Karpas-422 (cell line): ENCODE data around the gene PXDN. TPM values are rescaled to one million over a fixed set of nuclear protein-coding genes. Genes with fewer than 3 reads are reported as not detected.

Source experiments
- DNase-seq: peaks from one replicate; pipeline ENCODE4 v3.0.0-alpha.2; 2015
- H2AFZ ChIP-seq: fragments of 200-600 bp; sonication (generic); 2 replicates; pipeline ENCODE4 v1.6.1; 2014; ENCODE audit warnings: antibody characterized with exemption, low read length, mixed read lengths
- H3K27ac ChIP-seq: fragments of 200-600 bp; sonication (generic); 2 replicates; pipeline ENCODE4 v1.5.1; 2014; ENCODE audit warnings: mild to moderate bottlenecking, low read length, moderate library complexity
- H3K27me3 ChIP-seq: fragments of 200-600 bp; sonication (generic); 2 replicates; pipeline ENCODE4 v1.6.1; 2014; ENCODE audit warnings: low read length, mixed read lengths
- H3K36me3 ChIP-seq: fragments of 200-600 bp; sonication (generic); 2 replicates; pipeline ENCODE4 v1.6.1; 2014; ENCODE audit warnings: low read length, mixed read lengths; ENCODE audit not compliant: insufficient read depth
- H3K4me1 ChIP-seq: fragments of 200-600 bp; sonication (generic); 2 replicates; pipeline ENCODE4 v1.6.1; 2014; ENCODE audit warnings: mild to moderate bottlenecking, low read length, mixed read lengths
- H3K4me2 ChIP-seq: fragments of 200-600 bp; sonication (generic); 2 replicates; pipeline ENCODE4 v1.6.1; 2014; ENCODE audit warnings: low read length, low read depth, mild to moderate bottlenecking; ENCODE audit not compliant: poor library complexity, severe bottlenecking
- H3K4me3 ChIP-seq: fragments of 200-600 bp; sonication (generic); 2 replicates; pipeline ENCODE4 v1.5.1; 2014; ENCODE audit warnings: mild to moderate bottlenecking, antibody characterized with exemption, low read length, mixed read lengths
- H3K79me2 ChIP-seq: fragments of 200-600 bp; sonication (generic); 2 replicates; pipeline ENCODE4 v1.6.1; 2014; ENCODE audit warnings: mild to moderate bottlenecking, low read length, mixed read lengths
- H3K9ac ChIP-seq: fragments of 200-600 bp; sonication (generic); 2 replicates; pipeline ENCODE4 v1.6.0; 2014; ENCODE audit warnings: low read length
- H3K9me2 ChIP-seq: fragments of 200-600 bp; sonication (generic), shearing (Covaris generic); replicated peaks from 2 replicates; pipeline ENCODE4 v1.6.0; 2014; ENCODE audit warnings: mild to moderate bottlenecking, low read length, moderate library complexity; ENCODE audit not compliant: insufficient read depth
- H3K9me3 ChIP-seq: fragments of 300-700, 200-600 bp; sonication (generic); 2 replicates; pipeline ENCODE4 v1.6.1; 2014; ENCODE audit warnings: low read length, mixed read lengths
- H4K20me1 ChIP-seq: fragments of 200-600 bp; sonication (generic); 2 replicates; pipeline ENCODE4 v1.6.1; 2014; ENCODE audit warnings: mild to moderate bottlenecking, antibody characterized with exemption, low read length, low read depth; ENCODE audit not compliant: insufficient read depth
- total RNA-seq: library from RNA; depleted of rRNA; stranded (reverse); fragments of >200 nt; shearing (Covaris generic); gene quantifications from 2 replicates; pipeline ENCODE4 v1.2.3, GENCODE V29; 2014; ENCODE audit warnings: low replicate concordance

The PXDN gene
- total RNA-seq, 1 experiment from 2014 or later, result not detected

DNA sequence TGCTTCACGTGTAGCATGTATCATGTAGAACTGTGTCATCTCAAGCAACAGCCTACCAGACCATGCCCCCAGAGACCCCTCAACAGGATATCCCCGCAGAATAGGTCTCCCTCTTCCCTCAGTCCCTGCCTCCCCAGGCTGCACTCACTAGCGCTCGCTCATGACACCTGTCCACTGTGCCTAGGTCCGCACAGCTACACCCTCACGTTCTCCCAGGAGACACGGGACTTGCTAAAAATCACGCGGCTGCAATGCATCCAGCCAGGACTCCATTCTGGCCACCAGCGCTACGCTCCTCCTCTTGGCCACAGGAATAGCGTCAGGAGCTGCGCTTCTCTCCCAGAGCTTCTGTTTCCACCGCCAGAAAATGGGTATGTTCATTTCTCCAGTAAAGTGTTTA, 2.5 kb downstream of the PXDN start:
- H3K4me1 ChIP-seq, result no peaks in the 10 kb centered on the region
- no peak overlapping the region for H3K4me3 ChIP-seq
- no peaks in the 10 kb centered on the region for H4K20me1 ChIP-seq
- H3K79me2 ChIP-seq, result no peaks in the 10 kb centered on the region
- H3K36me3 ChIP-seq, result no peaks in the 10 kb centered on the region
- H3K4me2 ChIP-seq, result no peak overlapping the region
- no peaks in the 10 kb centered on the region for H3K27me3 ChIP-seq
- H3K9me3 ChIP-seq, result no peaks in the 10 kb centered on the region
- H3K9me2 ChIP-seq, result no peaks in the 10 kb centered on the region
- DNase-seq, result no peak
- H2AFZ ChIP-seq, result no peak overlapping the region
- no peak overlapping the region for H3K9ac ChIP-seq
- H3K27ac ChIP-seq, result no peak overlapping the region

- H3K4me3 ChIP-seq, result no peak overlapping the region
- no peaks in the 10 kb centered on the region for H3K36me3 ChIP-seq
- H3K27ac ChIP-seq, result no peak overlapping the region
- H3K9me2 ChIP-seq, result no peaks in the 10 kb centered on the region
- H3K4me1 ChIP-seq, result no peaks in the 10 kb centered on the region
- H3K27me3 ChIP-seq, result no peaks in the 10 kb centered on the region
- H2AFZ ChIP-seq, result no peak overlapping the region
- no peak overlapping the region for H3K4me2 ChIP-seq
- no peak for DNase-seq
- no peaks in the 10 kb centered on the region for H3K79me2 ChIP-seq
- H4K20me1 ChIP-seq, result no peaks in the 10 kb centered on the region
- no peaks in the 10 kb centered on the region for H3K9me3 ChIP-seq
- H3K9ac ChIP-seq, result no peak overlapping the region
Measured at GRCh38 chr2:1740716-1741589, 3.4 kb downstream of the PXDN start.

GRCh38 chr2:1739961-1740715, 4.2 kb downstream of the PXDN start:
- H3K79me2 ChIP-seq, result no peaks in the 10 kb centered on the region

GRCh38 chr2:1739322-1739957, 4.9 kb downstream of the PXDN start:
- no peak for DNase-seq
- no peak overlapping the region for H3K4me2 ChIP-seq
- H3K9me3 ChIP-seq, result no peaks in the 10 kb centered on the region
- H3K4me1 ChIP-seq, result no peaks in the 10 kb centered on the region
- H4K20me1 ChIP-seq, result no peaks in the 10 kb centered on the region
- H3K36me3 ChIP-seq, result no peaks in the 10 kb centered on the region
- no peaks in the 10 kb centered on the region for H3K79me2 ChIP-seq
- no peaks in the 10 kb centered on the region for H3K27me3 ChIP-seq
- H3K4me3 ChIP-seq, result no peak overlapping the region
- H3K9me2 ChIP-seq, result no peaks in the 10 kb centered on the region
- no peak overlapping the region for H2AFZ ChIP-seq
- no peak overlapping the region for H3K27ac ChIP-seq
- H3K9ac ChIP-seq, result no peak overlapping the region

More at GRCh38 chr2:1739961-1740715, 4.2 kb downstream of the PXDN start:
- H3K9ac ChIP-seq, result no peak overlapping the region
- no peak overlapping the region for H3K4me2 ChIP-seq
- H2AFZ ChIP-seq, result no peak overlapping the region
- H3K9me3 ChIP-seq, result no peaks in the 10 kb centered on the region
- H3K9me2 ChIP-seq, result no peaks in the 10 kb centered on the region
- H4K20me1 ChIP-seq, result no peaks in the 10 kb centered on the region
- no peak overlapping the region for H3K27ac ChIP-seq
- no peak for DNase-seq
- H3K4me3 ChIP-seq, result no peak overlapping the region
- H3K4me1 ChIP-seq, result no peaks in the 10 kb centered on the region
- no peaks in the 10 kb centered on the region for H3K36me3 ChIP-seq
- no peaks in the 10 kb centered on the region for H3K27me3 ChIP-seq

DNA sequence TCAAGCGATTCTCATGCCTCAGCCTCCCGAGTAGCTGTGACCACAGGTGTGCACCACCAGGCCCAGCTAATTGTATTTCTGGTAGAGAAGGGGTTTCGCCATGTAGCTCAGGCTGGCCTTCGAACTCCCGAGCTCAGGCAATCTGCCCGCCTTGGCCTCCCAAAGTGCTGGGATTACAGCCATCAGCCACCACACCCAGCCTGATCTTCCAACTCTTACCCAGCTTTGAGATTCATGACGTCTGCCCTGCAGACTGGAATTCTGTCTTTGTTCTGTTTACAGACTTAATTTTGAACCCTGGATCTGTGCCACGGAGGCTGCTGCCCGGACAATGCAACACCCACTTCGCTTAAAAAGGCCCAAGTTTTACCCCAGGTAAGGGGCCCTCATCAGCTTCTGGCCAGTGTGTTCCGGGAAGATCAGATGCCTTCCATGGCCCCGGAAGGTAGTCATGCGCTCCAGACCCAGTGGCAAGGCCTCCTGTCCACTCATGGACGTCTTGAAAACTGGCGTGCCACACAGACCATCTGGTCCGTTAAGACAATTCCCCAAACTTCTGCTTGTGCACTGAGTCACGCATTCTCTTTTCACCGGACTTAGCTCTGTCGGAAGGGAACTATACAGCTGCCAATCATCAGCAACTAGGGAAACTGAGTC, 5.5 kb downstream of the PXDN start:
- no peaks in the 10 kb centered on the region for H3K27me3 ChIP-seq
- no peak overlapping the region for H3K4me3 ChIP-seq
- no peak overlapping the region for H3K9ac ChIP-seq
- H3K79me2 ChIP-seq, result no peaks in the 10 kb centered on the region
- H3K4me1 ChIP-seq, result no peaks in the 10 kb centered on the region
- H2AFZ ChIP-seq, result no peak overlapping the region
- H3K4me2 ChIP-seq, result no peak overlapping the region
- H3K27ac ChIP-seq, result no peak overlapping the region
- H3K36me3 ChIP-seq, result no peaks in the 10 kb centered on the region
- no peak for DNase-seq
- H4K20me1 ChIP-seq, result no peaks in the 10 kb centered on the region
- H3K9me3 ChIP-seq, result no peaks in the 10 kb centered on the region
- H3K9me2 ChIP-seq, result no peaks in the 10 kb centered on the region

DNA sequence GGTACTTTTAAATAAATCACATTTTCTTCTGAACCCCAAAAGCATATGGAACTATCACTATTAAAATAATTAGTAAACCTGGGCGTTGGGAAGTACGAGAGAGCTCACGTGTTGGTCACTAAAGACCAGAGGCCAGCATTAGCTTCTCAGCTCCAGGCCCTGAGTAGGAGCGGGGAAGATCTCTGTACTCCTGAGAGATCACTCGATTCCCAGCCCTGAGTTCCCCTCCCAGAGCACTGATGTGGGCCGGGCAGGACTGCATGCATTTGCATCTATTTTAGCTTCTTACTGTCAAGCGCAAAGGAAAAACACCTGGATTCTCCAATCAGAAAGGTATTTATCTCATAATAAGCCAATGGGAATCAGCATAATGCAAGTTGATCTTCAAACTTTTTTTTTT, 6.2 kb downstream of the PXDN start:
- no peak overlapping the region for H3K27ac ChIP-seq
- H3K4me2 ChIP-seq, result no peak overlapping the region
- H4K20me1 ChIP-seq, result no peaks in the 10 kb centered on the region
- H3K4me3 ChIP-seq, result no peak overlapping the region
- no peak overlapping the region for H3K9ac ChIP-seq
- H3K4me1 ChIP-seq, result no peaks in the 10 kb centered on the region
- H2AFZ ChIP-seq, result no peak overlapping the region
- H3K9me3 ChIP-seq, result no peaks in the 10 kb centered on the region
- no peaks in the 10 kb centered on the region for H3K79me2 ChIP-seq
- no peaks in the 10 kb centered on the region for H3K36me3 ChIP-seq
- no peaks in the 10 kb centered on the region for H3K9me2 ChIP-seq
- no peak for DNase-seq
- H3K27me3 ChIP-seq, result no peaks in the 10 kb centered on the region

DNA sequence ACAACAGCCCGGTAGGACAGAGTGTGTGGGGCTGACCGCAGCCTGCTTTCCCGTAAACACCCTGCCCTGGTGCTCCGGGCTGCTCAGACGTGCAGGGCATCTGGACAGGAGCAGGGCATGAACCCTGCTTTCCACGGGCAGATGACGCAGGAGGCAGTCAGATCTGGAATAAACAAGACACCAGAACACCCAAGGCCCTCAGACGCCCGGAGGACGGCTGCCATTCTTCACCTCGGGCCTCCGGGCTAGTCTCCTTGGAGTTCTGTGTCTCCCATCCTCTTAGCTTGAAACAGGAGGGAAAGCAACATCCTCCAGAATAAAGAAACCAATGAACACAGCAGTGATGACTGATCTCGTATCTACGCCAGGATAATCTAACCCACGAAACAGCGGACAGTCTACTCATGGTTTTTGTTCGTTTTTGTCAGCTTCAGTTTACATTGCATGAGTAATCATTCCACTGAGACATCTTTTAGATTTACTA, 7.3 kb downstream of the PXDN start:
- no peaks in the 10 kb centered on the region for H3K36me3 ChIP-seq
- no peak overlapping the region for H2AFZ ChIP-seq
- H3K9me2 ChIP-seq, result no peaks in the 10 kb centered on the region
- H3K27me3 ChIP-seq, result no peaks in the 10 kb centered on the region
- no peaks in the 10 kb centered on the region for H4K20me1 ChIP-seq
- no peak overlapping the region for H3K4me3 ChIP-seq
- H3K4me2 ChIP-seq, result no peak overlapping the region
- H3K4me1 ChIP-seq, result no peaks in the 10 kb centered on the region
- H3K79me2 ChIP-seq, result no peaks in the 10 kb centered on the region
- no peaks in the 10 kb centered on the region for H3K9me3 ChIP-seq
- no peak overlapping the region for H3K9ac ChIP-seq
- DNase-seq, result no peak
- no peak overlapping the region for H3K27ac ChIP-seq
